GM18502 (cell line): ENCODE results near the gene ADAMTS12.

ENCODE experiments used
- ATAC-seq: cut with Tn5 transposase; IDR thresholded peaks from one replicate; pipeline ENCODE4 v1.9.1; 2021; ENCODE audit warnings: mild to moderate bottlenecking; ENCODE audit not compliant: unreplicated experiment, poor library complexity

ADAMTS12 gene

GRCh38 chr5:33621514-33621913, 270.3 kb downstream of the ADAMTS12 start:
- no peak for ATAC-seq

- no peak for ATAC-seq
Observed at GRCh38 chr5:33614039-33614438, 277.8 kb downstream of the ADAMTS12 start.

GRCh38 chr5:33612386-33612785, 279.4 kb downstream of the ADAMTS12 start:
- ATAC-seq: no peak

GRCh38 chr5:33611877-33612276, 279.9 kb downstream of the ADAMTS12 start:
- no peak for ATAC-seq

GRCh38 chr5:33608344-33609041, 283.3 kb downstream of the ADAMTS12 start:
- ATAC-seq: no peak

- ATAC-seq: no peak
Observed at GRCh38 chr5:33604503-33604902, 287.3 kb downstream of the ADAMTS12 start.

GRCh38 chr5:33601881-33602280, 289.9 kb downstream of the ADAMTS12 start:
- no peak for ATAC-seq

- no peak for ATAC-seq
Observed at GRCh38 chr5:33595303-33595702, 296.5 kb downstream of the ADAMTS12 start.

GRCh38 chr5:33594006-33594405, 297.8 kb downstream of the ADAMTS12 start:
- ATAC-seq: no peak

- ATAC-seq: no peak
Observed at GRCh38 chr5:33592245-33592644, 299.5 kb downstream of the ADAMTS12 start.

GRCh38 chr5:33588654-33589372, 303.0 kb downstream of the ADAMTS12 start:
- peak; percentile 56 for ATAC-seq

GRCh38 chr5:33583332-33583731, 308.5 kb downstream of the ADAMTS12 start:
- ATAC-seq: no peak

- no peak for ATAC-seq
Observed at GRCh38 chr5:33582417-33582816, 309.4 kb downstream of the ADAMTS12 start.

- ATAC-seq: no peak
Observed at GRCh38 chr5:33579789-33580188, 312.0 kb downstream of the ADAMTS12 start.

GRCh38 chr5:33579152-33579551, 312.6 kb downstream of the ADAMTS12 start:
- no peak for ATAC-seq

GRCh38 chr5:33576726-33577590, 314.8 kb downstream of the ADAMTS12 start:
- ATAC-seq: no peak

- no peak for ATAC-seq
Observed at GRCh38 chr5:33565324-33565723, 326.5 kb downstream of the ADAMTS12 start.

GRCh38 chr5:33563983-33564908, 327.5 kb downstream of the ADAMTS12 start:
- ATAC-seq: no peak

GRCh38 chr5:33563530-33563929, 328.3 kb downstream of the ADAMTS12 start:
- ATAC-seq: no peak

- no peak for ATAC-seq
Observed at GRCh38 chr5:33558489-33558888, 333.3 kb downstream of the ADAMTS12 start.
